IPS-11a (cell line): Measurements from ENCODE around the gene AFF3.
"Not testable (repeated sequence)": the region's sequence is repeated elsewhere in the genome, so short reads cannot be mapped to it uniquely, and the experiment has no call there.

Experiments
- H3K4me3 ChIP-seq: one replicate; pipeline ENCODE4 v1.5.1; 2013; ENCODE audit warnings: low read depth, low read length, control low read depth

Gene AFF3

GRCh38 chr2:100108648-100109020 lies 33.8 kb downstream of the AFF3 start:
- not testable (repeated sequence) for H3K4me3 ChIP-seq

- H3K4me3 ChIP-seq: no peak overlapping the region
Measured at GRCh38 chr2:100107906-100108647, 34.3 kb downstream of the AFF3 start.

DNA sequence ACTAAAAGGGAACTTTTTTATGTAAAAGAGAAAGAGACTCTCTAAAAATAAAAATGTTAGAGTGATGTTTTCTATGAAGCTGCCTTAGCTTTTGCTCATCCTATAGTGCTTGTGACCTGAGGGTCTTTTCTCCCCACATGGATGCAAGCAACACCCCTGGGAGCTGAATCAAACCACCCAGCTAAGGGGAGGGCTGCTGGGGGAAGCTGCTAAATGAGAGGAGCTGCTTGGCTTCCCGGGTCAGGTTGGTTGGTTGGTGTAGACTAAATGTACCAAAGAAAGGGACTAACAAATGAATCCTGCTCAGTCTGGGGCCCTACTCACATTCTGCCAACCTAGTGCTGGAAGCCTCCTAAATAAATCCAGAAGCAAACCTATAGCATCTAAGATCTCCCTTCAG lies 35.0 kb downstream of the AFF3 start:
- no peak overlapping the region for H3K4me3 ChIP-seq

- no peak overlapping the region for H3K4me3 ChIP-seq
Measured at GRCh38 chr2:100106460-100106859, 35.9 kb downstream of the AFF3 start.

DNA sequence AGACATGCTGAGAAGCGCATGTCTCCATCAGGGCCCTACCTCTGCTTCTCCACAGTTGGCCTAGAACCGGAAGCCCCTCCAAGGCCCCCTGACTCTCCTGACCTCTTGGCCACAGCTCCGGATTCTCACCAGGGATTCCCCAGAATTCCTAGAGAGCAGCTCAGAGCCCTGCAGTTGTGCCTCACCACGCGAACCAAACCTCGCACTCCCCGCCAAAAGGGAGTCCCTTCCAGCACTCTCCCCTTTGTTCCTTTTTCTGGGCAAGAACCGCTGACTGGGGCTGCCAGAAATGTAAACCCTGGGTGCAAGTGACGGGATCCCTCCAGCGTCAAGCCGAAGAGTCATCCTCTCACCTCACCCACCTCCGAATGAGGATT lies 36.7 kb downstream of the AFF3 start:
- peak overlapping the region; percentile 21 for H3K4me3 ChIP-seq

DNA sequence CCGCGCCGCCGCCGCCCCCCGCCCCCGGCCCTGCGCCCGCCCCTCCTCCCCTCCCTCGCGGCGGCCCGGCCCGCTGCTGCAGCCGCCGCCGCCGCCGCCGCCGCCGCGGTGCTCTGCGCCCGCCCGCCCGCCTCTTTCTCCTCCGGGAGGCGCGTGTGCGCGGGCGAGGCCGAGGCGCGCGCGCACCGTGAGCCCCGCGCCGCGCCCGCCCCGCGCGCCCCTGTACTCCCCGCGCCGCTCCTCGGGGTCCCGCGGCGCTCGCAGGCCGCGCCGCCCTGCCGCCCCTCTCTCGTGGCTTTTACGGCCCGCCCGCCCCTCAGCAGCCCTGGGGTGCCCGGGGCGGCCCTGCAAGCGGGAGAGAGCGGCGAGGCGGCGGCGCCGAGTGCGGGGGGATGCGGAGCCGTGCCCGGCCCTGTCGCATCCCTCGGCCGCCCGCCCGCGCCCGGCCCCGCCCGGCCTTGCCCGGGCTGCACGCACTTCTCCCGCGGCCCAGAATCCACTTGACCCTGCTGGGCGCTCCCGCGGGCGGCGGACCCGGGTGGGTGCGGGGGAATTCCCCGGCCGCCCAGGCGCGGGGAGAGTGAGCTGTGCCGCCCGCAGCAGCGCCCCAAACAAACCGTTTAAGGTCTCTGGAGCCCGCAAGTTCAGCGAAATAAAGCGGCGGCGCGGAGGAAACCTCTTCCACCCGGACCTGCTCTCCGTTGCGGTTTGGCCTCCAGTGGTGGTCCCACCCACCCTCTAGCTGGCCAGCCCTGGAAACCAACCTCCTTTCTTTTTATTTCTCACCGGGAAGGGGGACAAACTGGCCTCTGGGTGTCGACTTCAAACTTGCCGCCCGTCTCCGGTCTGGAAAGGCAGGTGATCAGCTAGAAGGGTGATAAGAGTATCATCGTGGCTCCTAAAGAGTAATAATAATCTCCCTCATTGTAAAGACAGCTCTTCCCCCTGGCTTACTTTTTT lies 37.4 kb downstream of the AFF3 start:
- peak overlapping the region; percentile 21 for H3K4me3 ChIP-seq

- not testable (repeated sequence) for H3K4me3 ChIP-seq
Measured at GRCh38 chr2:100104265-100104664, 38.1 kb downstream of the AFF3 start.

DNA sequence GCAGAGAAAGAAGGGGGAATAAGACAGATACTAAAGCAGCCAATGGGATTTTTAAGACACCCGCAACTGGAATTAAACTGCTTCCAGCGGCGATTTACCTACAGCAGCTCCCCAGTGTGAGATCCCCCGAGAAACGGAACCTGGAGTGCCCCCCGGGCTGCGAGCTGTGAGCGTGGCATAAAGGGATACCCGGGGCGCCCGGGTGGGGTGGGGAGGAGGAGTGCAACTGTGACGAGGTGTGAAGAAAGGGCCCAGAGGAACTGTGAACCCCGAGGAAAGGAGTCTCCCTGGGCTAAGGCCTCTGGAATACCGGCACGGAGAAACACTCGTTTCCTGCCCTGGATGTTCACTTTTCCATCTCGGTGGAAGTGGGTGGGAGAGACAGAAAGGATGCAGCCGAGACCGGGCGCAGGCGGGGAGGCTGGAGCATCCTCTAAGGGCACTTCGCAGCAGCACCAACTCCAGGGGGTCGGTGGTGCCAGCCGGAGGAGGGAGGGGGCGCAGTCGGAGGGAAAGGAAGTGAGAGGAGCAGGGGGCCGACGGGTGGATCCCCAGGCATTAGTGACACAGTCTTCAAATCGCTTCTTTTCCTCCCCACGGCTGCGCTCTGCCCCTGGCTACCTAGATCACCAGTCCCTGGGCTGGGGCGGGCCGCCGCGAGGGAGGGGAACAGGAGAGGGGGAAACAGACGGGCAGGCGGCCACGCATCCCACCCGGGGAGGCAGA lies 38.7 kb downstream of the AFF3 start:
- not testable (repeated sequence) for H3K4me3 ChIP-seq

DNA sequence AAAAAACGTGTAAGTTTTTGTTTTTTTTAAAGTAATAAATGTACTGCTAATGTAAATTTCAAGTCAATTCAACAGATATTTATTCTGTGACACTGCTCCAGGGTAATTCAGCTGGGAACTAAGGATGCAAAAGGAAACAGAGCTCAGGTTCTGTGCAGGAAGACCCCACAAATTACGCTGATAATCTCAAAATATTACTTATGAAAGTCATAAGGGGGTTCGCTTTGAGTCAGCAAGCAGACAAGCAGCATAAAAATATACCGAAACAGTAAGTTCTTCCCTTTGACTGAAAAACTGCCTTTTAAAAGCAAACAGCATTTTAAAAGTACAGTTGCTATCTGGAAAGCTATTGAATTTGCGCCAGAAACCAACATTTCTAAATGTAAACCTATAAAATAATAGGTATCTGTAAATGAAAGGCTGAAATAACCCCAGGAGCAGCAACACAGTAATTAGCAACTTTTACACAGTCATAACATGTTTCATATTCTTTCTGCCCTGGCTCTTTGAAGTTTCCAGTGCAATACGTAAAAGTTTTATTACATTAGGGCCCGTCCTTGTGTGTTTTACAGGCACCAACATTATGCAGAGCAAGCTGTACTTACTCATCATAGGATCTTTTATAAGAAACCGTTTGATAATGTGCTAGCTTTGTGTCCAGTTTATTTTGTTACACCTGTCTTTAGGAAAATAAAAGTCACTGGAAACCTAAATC lies 39.8 kb downstream of the AFF3 start:
- H3K4me3 ChIP-seq: not testable (repeated sequence)

DNA sequence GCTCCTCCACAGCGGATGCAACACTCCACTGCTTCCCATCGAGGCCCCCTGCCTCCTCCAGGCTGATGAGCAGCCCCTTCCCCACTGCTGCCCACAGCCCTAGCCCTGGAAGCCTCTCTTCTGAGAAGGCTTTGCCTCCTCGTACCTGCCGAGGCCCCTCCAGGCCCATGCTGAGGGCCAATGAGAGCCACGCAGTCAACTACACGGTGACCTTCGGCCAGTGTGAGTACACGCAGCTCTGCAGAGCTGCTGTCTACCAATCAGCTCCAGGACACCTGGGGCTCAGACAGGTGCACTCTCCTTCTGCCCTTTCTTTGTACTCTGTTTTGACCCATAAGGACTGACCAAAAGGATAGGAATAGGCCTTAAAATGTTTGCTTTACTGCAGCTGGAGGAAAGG lies 43.5 kb downstream of the AFF3 start:
- H3K4me3 ChIP-seq: not testable (repeated sequence)

DNA sequence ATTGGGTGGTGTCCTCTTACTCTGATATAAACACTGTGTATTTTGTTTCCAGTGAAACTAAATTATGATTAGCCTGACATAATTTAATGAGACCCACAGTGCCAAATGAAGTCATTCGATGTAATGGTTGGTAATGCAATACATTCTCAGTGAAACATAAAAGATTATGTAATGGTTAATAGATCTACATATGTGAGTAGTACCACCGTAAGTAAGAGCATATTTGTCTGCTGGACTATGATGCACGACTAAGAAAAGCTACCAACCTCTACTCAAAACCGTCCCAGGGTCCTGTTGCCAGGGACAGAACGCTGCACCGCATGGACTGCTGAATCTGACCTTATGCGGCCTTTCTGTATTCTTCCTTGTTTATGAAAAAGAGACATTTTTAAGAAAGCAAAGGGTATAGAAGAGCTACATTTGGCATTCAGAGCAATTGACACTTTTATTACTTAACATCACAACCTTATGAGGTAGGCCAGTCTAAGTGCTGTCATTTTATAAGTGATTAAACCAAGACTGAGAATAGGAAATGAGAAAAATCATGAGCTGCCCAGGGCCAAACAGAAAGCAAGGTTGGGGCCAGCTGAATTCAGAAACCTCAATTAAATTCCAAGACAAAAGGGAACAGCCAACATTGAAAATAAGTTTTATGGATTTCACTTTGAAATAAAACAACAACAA lies 44.6 kb downstream of the AFF3 start:
- not testable (repeated sequence) for H3K4me3 ChIP-seq

GRCh38 chr2:100095845-100096244 lies 46.5 kb downstream of the AFF3 start:
- not testable (repeated sequence) for H3K4me3 ChIP-seq

DNA sequence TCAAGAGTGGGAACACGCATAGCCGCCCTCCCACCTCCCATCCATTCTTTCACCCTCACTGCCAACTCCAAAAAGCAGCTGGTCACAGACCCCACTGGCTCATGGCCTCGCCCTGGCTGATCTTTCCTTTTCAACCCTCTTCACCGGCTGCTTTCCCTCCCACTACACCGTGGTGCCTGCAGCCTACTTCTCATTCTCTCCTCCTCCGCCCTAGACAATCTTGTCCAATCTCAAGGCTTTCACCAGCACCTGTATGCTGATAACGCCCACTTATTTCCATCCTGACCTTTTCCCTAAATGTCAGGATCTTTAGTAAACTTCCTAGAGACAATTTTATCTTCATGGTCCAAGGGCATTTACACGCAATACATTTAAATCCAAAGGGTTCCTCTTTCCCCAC lies 50.6 kb downstream of the AFF3 start:
- H3K4me3 ChIP-seq: not testable (repeated sequence)

DNA sequence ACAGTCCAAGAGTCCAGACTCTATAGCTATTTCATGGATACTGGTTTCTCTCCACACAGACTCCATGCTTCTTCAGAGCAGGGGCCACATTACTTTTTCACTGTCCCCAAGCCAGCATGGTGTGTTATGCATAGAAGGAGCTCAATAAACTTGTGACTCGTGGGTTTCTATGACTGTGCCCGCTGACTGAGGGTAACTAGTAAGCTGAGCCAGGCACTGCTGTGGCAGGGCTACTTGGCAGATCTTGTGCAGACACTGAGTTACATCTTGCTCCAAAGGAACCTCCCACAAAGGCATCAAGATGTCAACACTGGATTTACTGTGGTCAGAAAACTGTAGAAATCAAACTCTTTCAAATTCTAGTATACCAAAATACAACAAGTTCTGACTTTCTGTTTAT lies 56.6 kb downstream of the AFF3 start:
- H3K4me3 ChIP-seq: not testable (repeated sequence)

- H3K4me3 ChIP-seq: not testable (repeated sequence)
Measured at GRCh38 chr2:100083421-100084216, 58.8 kb downstream of the AFF3 start.

- H3K4me3 ChIP-seq: not testable (repeated sequence)
Measured at GRCh38 chr2:100082302-100082978, 60.0 kb downstream of the AFF3 start.

GRCh38 chr2:100077935-100078334 lies 64.5 kb downstream of the AFF3 start:
- no peak overlapping the region for H3K4me3 ChIP-seq

- no peak overlapping the region for H3K4me3 ChIP-seq
Measured at GRCh38 chr2:100077456-100077855, 64.9 kb downstream of the AFF3 start.

GRCh38 chr2:100075532-100075931 lies 66.9 kb downstream of the AFF3 start:
- no peak overlapping the region for H3K4me3 ChIP-seq
